Kidney epithelial cell (primary cell): Measurements from ENCODE around the gene CCRL2. TPM values are rescaled to one million over a fixed set of nuclear protein-coding genes. Genes with fewer than 3 reads are reported as not detected.

Experiments used
- DNase-seq: peaks from one replicate; pipeline ENCODE4 v3.0.0-alpha.2; 2010; ENCODE audit warnings: low read depth
- H3K27me3 ChIP-seq: 2 replicates; pipeline ENCODE4 v1.6.0; 2011; ENCODE audit warnings: low read length; ENCODE audit not compliant: control insufficient read depth, insufficient read depth
- H3K36me3 ChIP-seq: 2 replicates; pipeline ENCODE4 v1.5.1; 2011; ENCODE audit warnings: low read length; ENCODE audit not compliant: control insufficient read depth, insufficient read depth
- H3K4me3 ChIP-seq: 2 replicates; pipeline ENCODE4 v1.5.1; 2011; ENCODE audit warnings: low read depth, mild to moderate bottlenecking, control low read depth, low read length
- total RNA-seq: library from RNA; depleted of rRNA; stranded (reverse); fragments of >200 nt; gene quantifications from 2 replicates; pipeline ENCODE4 v1.2.3, GENCODE V29; 2015
- TF ChIP-seq, protein P1 (sequence below): IDR thresholded peaks from 2 replicates; pipeline ENCODE4 v1.5.1; 2011; ENCODE audit warnings: mild to moderate bottlenecking, moderate library complexity, low read length, control low read depth, inconsistent platforms; ENCODE audit not compliant: insufficient read depth, poor library complexity, severe bottlenecking

The CCRL2 gene
- total RNA-seq, 1 donor from 2014 or later: 0.29 TPM

DNA sequence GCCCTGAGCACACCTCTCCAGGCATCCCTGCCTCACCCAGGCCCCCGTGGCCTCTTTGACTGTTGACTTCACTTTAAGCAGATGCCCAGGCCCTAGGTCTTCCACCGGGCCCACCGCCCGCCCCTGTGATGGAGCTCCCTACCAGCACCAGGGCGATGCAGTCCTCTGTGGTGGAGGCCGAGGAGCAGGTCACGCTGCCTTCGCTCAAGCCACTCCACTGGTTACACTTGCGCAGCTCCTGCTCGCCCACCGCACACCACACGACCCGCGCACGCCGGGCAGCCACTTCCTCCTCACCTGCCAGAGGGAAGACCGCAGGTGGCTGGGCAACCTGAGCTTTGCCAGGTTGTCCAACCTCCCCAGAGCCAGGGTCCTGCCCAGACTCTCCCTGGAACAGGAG, 41.7 kb downstream of the CCRL2 start:
- no peak for DNase-seq
- Histone ChIP-seq H3K27me3 (no peaks in the 10 kb centered on the region), H3K4me3 (no peak overlapping the region), H3K36me3 (no peaks in the 10 kb centered on the region)
- TF ChIP-seq, protein P1, sequence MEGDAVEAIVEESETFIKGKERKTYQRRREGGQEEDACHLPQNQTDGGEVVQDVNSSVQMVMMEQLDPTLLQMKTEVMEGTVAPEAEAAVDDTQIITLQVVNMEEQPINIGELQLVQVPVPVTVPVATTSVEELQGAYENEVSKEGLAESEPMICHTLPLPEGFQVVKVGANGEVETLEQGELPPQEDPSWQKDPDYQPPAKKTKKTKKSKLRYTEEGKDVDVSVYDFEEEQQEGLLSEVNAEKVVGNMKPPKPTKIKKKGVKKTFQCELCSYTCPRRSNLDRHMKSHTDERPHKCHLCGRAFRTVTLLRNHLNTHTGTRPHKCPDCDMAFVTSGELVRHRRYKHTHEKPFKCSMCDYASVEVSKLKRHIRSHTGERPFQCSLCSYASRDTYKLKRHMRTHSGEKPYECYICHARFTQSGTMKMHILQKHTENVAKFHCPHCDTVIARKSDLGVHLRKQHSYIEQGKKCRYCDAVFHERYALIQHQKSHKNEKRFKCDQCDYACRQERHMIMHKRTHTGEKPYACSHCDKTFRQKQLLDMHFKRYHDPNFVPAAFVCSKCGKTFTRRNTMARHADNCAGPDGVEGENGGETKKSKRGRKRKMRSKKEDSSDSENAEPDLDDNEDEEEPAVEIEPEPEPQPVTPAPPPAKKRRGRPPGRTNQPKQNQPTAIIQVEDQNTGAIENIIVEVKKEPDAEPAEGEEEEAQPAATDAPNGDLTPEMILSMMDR: no peak

DNA sequence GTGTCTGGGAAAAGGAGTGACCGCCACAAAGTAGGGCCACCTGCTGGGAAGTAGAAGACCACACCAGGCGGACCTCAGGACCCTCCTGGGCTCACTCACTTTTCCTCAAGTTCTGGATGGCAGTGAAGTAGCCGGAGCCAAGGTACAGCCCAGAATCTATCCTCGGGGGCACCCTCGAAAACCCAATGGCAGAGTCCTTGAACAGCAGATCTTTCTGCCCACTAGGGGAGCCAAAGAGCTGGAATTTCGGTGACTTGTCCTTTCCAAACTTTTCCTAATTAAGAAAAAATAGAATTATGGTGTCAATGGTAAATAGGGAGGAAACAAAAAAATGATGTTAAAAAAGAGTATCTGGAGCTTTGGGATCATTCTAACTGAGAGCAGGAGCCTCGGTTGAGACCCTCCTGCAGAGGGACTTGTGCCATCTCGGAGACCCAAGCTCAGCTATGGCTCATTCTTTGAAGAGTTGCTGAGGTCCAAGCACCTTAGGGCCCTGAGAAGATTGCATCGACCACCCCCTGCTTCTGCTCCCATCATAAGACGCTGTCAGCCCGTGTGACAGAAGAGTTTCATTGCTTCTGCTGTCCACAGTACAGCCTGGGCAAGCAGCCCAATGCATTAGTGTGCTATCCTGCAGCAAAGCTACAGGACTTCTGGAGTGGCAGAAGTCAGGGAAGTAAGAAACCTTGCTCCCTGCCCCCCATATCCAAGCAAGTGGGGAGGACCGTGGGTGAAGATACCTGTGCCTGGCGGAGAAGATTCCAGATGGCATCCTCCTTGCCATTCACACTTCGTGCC, 42.9 kb downstream of the CCRL2 start:
- DNase-seq: no peak
- H3K4me3 ChIP-seq: no peak overlapping the region
- TF ChIP-seq, protein P1: peak; percentile 62
- H3K27me3 ChIP-seq: peaks cover 2% of the 10 kb centered on the region
- H3K36me3 ChIP-seq: no peaks in the 10 kb centered on the region

DNA sequence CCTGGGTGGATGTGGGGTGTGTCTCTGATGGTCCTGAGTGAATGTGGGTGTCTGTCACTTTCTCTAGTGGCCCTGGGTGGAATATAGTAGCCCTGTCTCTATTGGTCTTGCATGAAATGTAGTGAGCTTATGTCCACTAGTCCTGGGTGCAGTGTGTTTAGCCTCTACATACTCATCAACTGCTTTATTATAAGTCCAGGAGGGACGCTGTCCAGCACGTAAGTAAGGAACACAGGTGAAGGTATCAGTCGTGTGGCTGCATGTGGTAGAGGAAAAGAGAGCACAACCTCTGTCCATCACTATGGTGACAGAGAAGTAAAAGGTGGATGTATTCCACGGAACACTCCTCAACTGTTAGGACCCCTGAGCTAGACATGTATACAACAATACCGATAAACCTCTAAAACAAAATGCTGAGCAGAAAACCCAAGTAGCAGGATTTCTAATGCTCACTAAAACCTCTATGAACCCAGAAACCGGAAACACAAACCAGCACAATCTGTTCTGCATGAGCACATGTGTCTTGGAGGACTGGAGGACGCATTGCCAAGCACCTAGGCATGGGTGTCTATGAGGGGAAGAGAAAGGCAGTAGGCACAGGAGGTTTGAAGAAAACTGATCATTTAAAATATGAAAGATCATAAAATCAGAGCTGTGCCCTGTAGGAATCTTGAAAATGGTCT, 46.6 kb downstream of the CCRL2 start:
- TF ChIP-seq, protein P1: no peak
- Histone ChIP-seq H3K36me3 (no peaks in the 10 kb centered on the region), H3K27me3 (peaks cover 5% of the 10 kb centered on the region), H3K4me3 (no peak overlapping the region)
- DNase-seq: no peak

DNA sequence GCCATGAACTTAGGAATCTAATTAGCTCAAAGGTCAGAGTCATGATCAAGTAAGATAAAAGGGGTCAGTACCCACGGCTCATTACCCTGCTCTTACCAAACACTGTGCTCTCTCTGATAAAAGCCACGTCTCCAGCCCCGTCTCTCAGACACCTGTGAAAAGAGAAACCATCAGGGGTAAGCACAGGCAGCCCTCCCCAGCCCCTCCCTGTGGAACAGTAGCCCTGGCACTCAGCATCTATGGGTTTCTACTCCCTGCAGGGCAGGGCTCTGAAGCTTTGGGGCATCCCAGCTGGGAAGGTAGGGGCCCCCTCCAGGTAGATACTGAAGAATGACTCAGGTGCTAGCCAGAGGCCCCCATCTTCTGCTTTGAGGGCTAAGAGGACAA, 47.1 kb downstream of the CCRL2 start:
- H3K36me3 ChIP-seq: no peaks in the 10 kb centered on the region
- no peak overlapping the region for H3K4me3 ChIP-seq
- H3K27me3 ChIP-seq: peaks cover 5% of the 10 kb centered on the region
- DNase-seq: no peak
- TF ChIP-seq, protein P1: no peak

DNA sequence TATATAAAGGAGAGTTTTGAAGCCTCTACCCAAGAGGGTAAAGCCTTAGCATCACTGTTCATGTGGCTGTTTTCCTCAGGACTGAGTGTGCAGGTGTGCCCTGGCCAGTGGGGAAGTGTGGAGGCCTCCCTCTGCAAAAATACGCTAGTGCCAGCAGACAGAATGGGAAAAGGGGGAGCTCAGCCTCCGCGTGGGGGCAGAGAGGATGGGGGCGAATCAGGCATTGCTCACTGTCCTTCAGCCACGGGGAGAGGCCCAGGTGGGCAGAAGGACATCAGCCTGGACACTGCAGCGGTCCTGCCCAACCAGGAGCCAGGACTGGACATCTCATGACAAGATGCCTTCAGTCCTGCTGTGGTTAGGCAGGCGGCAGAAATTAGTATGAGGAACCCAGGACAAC, 47.5 kb downstream of the CCRL2 start:
- TF ChIP-seq, protein P1: no peak
- H3K4me3 ChIP-seq: no peak overlapping the region
- H3K36me3 ChIP-seq: no peaks in the 10 kb centered on the region
- no peak for DNase-seq
- peaks cover 5% of the 10 kb centered on the region for H3K27me3 ChIP-seq
